Mucosa of descending colon (tissue), 3 donors: ENCODE data around the gene SH2D3A. TPM values are rescaled to one million over a fixed set of nuclear protein-coding genes. Genes with fewer than 3 reads are reported as not detected.
"Not testable (repeated sequence)": the region's sequence is repeated elsewhere in the genome, so short reads cannot be mapped to it uniquely, and the experiment has no call there.

ENCODE experiments used
- ATAC-seq: fragments of 200-7000 bp; cut with Tn5 transposase; one replicate; pipeline ENCODE4 v1.9.1; 2020; ENCODE audit warnings: mild to moderate bottlenecking, moderate library complexity
- DNase-seq, 3 donors: peaks; one replicate each; pipeline ENCODE4 v3.0.0-alpha.2; 2020
- H3K36me3 ChIP-seq: fragments of 200-600 bp; one replicate; pipeline ENCODE4 v1.8.0; 2021; ENCODE audit warnings: low read depth, mild to moderate bottlenecking
- H3K4me1 ChIP-seq: fragments of 200-600 bp; one replicate; pipeline ENCODE4 v1.8.0; 2021; ENCODE audit warnings: low read depth, mild to moderate bottlenecking
- H3K4me3 ChIP-seq: fragments of 200-600 bp; one replicate; pipeline ENCODE4 v1.8.0; 2021; ENCODE audit warnings: mild to moderate bottlenecking
- H3K9me3 ChIP-seq: fragments of 200-600 bp; one replicate; pipeline ENCODE4 v1.8.0; 2021; ENCODE audit warnings: mild to moderate bottlenecking
- CTCF ChIP-seq: fragments of 200-600 bp; IDR thresholded peaks from one replicate; pipeline ENCODE4 v1.8.0; 2022; ENCODE audit warnings: antibody characterized with exemption, mild to moderate bottlenecking
- intact Hi-C, 2 donors: fragments of 100-400 bp; cut with DNase I in 1 of 2; cut with micrococcal nuclease in 1 of 2; formaldehyde crosslinking; loops; one replicate each; pipeline versions ENCODE4 v1.11.0 to v1.11.1; 2022; cut with DNase I, micrococcal nuclease
- total RNA-seq, 3 donors: library from RNA; stranded (reverse); fragmentation: NEBNext Ultra II Directional in 2 of 3; extraction: Animal tissue kit (Norgen Biotek cat#: 25700) in 2 of 3; gene quantifications; one replicate each; pipeline versions ENCODE4 v1.2.1 to v1.2.4, GENCODE V29; 2021 to 2023
- donor health status: DM: no; HTN: no; CAD: no; lungs with moderate emphysema.
- donor health status: DM: no; HTN: no; CAD: no.
- donor health status: DM: no; HTN: yes; CAD: no.

The SH2D3A gene
- total RNA-seq, 3 donors from 2014 or later: 26.4 to 80.5 (median 40.5) TPM

DNA sequence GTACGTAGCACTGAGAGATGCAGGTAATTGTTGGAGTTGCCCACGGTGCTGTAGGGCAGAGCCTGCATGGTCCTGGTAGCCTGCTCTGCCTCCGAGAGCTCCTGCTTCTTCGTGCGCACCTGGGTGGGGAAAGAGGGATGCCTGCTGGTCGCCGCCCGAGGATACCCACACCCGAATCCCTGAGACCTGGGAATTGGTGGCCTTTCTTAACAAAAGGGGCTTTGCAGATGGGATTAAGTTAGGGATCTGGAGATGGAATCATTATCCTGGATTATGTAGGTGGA lies 56.2 kb downstream of the SH2D3A start:
- intact Hi-C loops: no loop called here
- H3K4me1 ChIP-seq: no peaks in the 10 kb centered on the region
- ATAC-seq (no peak), DNase-seq (no peak)
- no peaks in the 10 kb centered on the region for H3K36me3 ChIP-seq
- no peak for TF ChIP-seq CTCF
- no peak overlapping the region for H3K4me3 ChIP-seq
- H3K9me3 ChIP-seq: no peaks in the 10 kb centered on the region

- H3K4me1 ChIP-seq: no peaks in the 10 kb centered on the region
- ATAC-seq (peak; percentile 21), DNase-seq (peak in 1 of 3 donors; percentile 46)
- H3K9me3 ChIP-seq: no peaks in the 10 kb centered on the region
- intact Hi-C loops: no loop called here
- no peak overlapping the region for H3K4me3 ChIP-seq
- H3K36me3 ChIP-seq: no peaks in the 10 kb centered on the region
- TF ChIP-seq CTCF: no peak
Measured at GRCh38 chr19:6710273-6711077, 56.8 kb downstream of the SH2D3A start.

GRCh38 chr19:6709549-6709948 lies 57.7 kb downstream of the SH2D3A start:
- no peak for ATAC-seq
- H3K4me3 ChIP-seq: no peak overlapping the region
- no peaks in the 10 kb centered on the region for H3K4me1 ChIP-seq
- DNase-seq: peak in 1 of 3 donors; percentile 22
- H3K36me3 ChIP-seq: no peaks in the 10 kb centered on the region
- intact Hi-C loops: no loop called here
- no peaks in the 10 kb centered on the region for H3K9me3 ChIP-seq
- no peak for TF ChIP-seq CTCF

- intact Hi-C loops: not testable (repeated sequence)
Measured at GRCh38 chr19:6708913-6709312, 58.3 kb downstream of the SH2D3A start.

DNA sequence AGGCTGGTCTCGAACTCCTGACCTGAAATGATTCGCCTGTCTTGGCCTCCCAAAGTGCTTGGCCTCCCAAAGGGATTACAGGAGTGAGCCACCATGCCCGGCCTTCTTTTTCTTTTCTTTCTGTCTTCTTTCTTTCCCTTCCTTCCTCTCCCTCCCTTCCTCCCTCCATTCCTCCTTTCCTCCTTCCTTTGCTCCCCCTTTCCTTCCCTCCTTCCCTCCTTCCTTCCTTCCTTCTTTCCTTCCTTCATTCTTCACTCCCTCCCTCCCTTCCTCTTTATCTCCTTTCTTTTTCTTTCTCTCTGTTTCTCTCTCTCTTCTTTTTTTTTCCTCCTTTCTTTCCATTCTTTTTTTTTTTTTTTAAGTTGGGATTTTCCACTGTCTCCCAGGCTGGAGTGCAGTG lies 58.9 kb downstream of the SH2D3A start:
- H3K4me1 ChIP-seq: no peaks in the 10 kb centered on the region
- no peaks in the 10 kb centered on the region for H3K9me3 ChIP-seq
- intact Hi-C loops: no loop called here
- no peaks in the 10 kb centered on the region for H3K36me3 ChIP-seq
- ATAC-seq (no peak), DNase-seq (no peak)
- H3K4me3 ChIP-seq: no peak overlapping the region
- no peak for TF ChIP-seq CTCF

More at GRCh38 chr19:6708913-6709312, 58.3 kb downstream of the SH2D3A start:
- not testable (repeated sequence) for H3K4me3 ChIP-seq, H3K9me3 ChIP-seq, H3K36me3 ChIP-seq, H3K4me1 ChIP-seq, ATAC-seq
- peak in 1 of 3 donors; percentile 19 for DNase-seq

DNA sequence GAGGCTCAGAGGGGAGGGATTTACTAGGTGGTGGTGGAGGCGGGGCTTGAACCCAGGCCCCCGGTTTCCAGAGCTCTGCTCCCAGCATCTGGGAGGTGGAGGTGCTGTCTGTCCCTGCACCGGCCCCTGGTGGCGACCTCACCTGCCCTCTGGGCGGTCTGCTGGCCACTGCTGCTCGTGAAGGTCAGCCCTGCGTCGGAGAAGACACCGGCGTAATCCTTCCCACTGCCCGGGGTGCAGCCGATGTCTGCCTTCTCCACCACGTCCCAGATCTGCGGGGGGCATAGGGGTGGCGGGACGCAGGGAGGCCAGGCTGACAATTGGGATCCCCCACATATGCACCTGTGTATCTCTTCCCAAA lies 59.6 kb downstream of the SH2D3A start:
- ATAC-seq (no peak), DNase-seq (peak in 1 of 3 donors; percentile 38)
- Histone ChIP-seq H3K4me1 (no peaks in the 10 kb centered on the region), H3K4me3 (no peak overlapping the region), H3K36me3 (no peaks in the 10 kb centered on the region), H3K9me3 (no peaks in the 10 kb centered on the region)
- intact Hi-C loops: no loop called here
- no peak for TF ChIP-seq CTCF
